ENCODE data around the gene PSAPL1. TPM values are rescaled to one million over a fixed set of nuclear protein-coding genes. Genes with fewer than 3 reads are reported as not detected.

The PSAPL1 gene
- total RNA-seq, 1 donor from 2014 or later: not detected

DNA sequence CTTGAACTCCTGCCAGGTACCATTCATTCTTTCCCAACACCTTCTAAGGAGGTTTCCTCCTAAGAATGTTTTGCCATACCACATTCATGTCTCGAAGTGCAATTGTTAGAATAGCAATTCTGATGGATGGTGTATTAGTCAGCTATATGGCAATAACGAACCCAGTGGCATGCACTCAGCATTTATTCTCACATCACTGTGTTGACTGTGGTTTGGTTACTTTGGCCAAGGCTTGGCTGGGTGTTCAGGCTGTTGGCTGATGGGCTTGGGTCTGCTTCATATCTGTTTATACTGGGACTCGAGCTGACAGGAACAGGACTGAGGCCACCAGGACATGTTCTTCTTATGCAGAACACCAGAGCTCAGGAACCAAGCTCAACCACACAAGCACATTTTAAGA, 31.7 kb downstream of the PSAPL1 start:
- no peak overlapping the region for H3K4me3 ChIP-seq (ENCODE audit: low read depth, low read length)
- TF ChIP-seq, protein P1, sequence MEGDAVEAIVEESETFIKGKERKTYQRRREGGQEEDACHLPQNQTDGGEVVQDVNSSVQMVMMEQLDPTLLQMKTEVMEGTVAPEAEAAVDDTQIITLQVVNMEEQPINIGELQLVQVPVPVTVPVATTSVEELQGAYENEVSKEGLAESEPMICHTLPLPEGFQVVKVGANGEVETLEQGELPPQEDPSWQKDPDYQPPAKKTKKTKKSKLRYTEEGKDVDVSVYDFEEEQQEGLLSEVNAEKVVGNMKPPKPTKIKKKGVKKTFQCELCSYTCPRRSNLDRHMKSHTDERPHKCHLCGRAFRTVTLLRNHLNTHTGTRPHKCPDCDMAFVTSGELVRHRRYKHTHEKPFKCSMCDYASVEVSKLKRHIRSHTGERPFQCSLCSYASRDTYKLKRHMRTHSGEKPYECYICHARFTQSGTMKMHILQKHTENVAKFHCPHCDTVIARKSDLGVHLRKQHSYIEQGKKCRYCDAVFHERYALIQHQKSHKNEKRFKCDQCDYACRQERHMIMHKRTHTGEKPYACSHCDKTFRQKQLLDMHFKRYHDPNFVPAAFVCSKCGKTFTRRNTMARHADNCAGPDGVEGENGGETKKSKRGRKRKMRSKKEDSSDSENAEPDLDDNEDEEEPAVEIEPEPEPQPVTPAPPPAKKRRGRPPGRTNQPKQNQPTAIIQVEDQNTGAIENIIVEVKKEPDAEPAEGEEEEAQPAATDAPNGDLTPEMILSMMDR (conservative IDR thresholded peaks at IDR 0.05; ENCODE audit: low read depth, low read length): no peak
- DNase-seq (ENCODE audit: low read depth): no peak

DNA sequence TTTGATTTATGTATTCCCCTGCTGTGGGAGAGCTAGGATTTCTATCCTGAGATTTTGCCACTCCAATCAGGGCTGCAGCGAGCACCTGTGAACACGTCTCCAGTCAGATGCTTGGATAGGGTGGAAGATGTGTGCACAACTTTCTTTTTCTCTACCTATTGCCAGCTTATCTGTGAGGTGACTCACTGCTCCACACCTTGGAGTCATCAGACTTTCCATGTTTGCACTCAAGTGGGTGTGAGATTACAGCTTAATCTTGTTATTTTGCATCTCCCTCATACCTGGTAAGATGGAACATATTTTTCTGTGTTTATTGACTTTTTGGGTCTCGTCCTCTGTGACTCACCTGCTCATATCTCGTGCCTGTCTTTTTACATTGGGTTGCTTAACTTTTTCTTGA, 32.2 kb downstream of the PSAPL1 start:
- H3K4me3 ChIP-seq (ENCODE audit: low read depth, low read length): no peak overlapping the region
- TF ChIP-seq, protein P1 (conservative IDR thresholded peaks at IDR 0.05; ENCODE audit: low read depth, low read length): no peak
- DNase-seq (ENCODE audit: low read depth): no peak

DNA sequence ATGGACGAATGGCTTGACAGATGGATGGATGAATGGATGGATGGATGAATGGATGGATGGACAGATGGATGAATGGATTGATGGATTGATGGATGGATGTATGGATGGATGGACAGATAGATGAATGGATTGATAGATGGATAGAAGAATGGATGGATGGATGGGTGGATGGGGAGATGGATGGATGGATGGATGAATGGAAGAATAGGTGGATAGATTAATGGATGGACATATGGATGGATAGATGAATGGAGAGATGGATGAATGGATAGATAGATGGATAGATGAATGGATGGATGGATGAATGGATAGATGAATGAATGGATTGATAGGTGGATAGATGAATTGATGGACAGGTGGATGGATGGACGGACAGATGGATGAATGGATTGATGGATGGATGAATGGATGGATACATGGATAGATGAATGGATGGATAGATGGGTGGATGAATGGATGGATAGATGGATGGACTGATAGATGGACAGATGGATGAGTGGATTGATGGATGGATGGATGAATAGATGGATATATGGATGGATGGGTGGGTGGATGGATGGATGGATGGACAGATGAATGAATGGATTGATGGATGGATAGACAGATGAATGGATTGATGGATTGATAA, 33.9 kb downstream of the PSAPL1 start:
- DNase-seq (ENCODE audit: low read depth): no peak
- H3K4me3 ChIP-seq (ENCODE audit: low read depth, low read length): no peak overlapping the region
- TF ChIP-seq, protein P1 (conservative IDR thresholded peaks at IDR 0.05; ENCODE audit: low read depth, low read length): no peak

- DNase-seq (ENCODE audit: low read depth): no peak
- no peak overlapping the region for H3K4me3 ChIP-seq (ENCODE audit: low read depth, low read length)
- TF ChIP-seq, protein P1 (conservative IDR thresholded peaks at IDR 0.05; ENCODE audit: low read depth, low read length): no peak
Measured at GRCh38 chr4:7399440-7400234, 35.1 kb downstream of the PSAPL1 start.

DNA sequence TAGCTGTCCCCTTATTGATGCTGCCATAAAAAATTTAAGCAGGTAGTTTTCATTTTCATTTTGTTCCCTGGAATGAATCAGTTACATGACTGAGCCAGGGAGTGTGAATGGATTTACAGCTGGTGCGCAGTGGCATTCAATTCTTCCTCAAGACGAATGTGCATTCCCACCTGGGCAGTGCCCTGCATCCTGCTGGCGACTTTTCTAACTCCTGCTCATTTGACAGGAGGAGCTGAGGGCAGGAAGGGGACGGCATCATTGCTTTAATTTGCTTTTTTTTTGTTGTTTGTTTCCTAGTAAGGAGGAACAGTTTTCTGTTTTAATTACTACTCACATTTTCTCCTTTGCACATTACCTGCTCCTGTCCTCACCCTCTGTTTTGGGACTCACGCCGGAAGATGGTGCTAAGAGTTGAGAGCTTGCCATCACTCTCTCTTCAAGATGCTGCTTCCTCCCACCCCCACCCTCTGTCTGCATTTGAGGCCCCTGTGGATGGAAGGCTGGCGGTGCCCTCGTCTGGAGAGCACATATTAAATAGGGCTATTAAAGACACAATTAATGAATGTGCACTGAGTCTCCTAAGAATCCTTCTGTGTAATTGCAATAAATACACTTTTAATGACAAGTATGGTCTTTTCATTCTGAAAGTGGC, 35.8 kb downstream of the PSAPL1 start:
- TF ChIP-seq, protein P1 (conservative IDR thresholded peaks at IDR 0.05; ENCODE audit: low read depth, low read length): no peak

DNA sequence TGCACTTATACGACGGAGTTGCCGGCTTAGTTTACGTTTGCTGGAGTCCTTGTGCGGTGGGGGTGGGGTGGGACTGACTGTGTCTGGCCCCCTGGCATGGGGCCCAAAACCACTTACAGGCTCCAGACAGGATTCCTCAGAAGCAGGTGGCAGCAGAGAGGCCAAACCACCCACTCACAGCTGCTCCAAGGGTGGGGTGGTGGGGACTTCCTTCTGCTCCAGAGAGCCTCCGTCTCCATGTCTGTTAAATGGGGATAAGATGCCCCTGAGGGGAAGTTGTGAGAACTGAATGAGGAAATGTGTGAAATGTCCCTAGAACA, 36.7 kb downstream of the PSAPL1 start:
- DNase-seq (ENCODE audit: low read depth): no peak
- no peak overlapping the region for H3K4me3 ChIP-seq (ENCODE audit: low read depth, low read length)
- TF ChIP-seq, protein P1 (conservative IDR thresholded peaks at IDR 0.05; ENCODE audit: low read depth, low read length): no peak

More for the DNA sequence above, 35.8 kb downstream of the PSAPL1 start:
- H3K4me3 ChIP-seq (ENCODE audit: low read depth, low read length): no peak overlapping the region
- DNase-seq (ENCODE audit: low read depth): no peak

Data from epithelial cell of proximal tubule (primary cell).